ENCODE results near the gene ARFGAP1.

ARFGAP1 gene

DNA sequence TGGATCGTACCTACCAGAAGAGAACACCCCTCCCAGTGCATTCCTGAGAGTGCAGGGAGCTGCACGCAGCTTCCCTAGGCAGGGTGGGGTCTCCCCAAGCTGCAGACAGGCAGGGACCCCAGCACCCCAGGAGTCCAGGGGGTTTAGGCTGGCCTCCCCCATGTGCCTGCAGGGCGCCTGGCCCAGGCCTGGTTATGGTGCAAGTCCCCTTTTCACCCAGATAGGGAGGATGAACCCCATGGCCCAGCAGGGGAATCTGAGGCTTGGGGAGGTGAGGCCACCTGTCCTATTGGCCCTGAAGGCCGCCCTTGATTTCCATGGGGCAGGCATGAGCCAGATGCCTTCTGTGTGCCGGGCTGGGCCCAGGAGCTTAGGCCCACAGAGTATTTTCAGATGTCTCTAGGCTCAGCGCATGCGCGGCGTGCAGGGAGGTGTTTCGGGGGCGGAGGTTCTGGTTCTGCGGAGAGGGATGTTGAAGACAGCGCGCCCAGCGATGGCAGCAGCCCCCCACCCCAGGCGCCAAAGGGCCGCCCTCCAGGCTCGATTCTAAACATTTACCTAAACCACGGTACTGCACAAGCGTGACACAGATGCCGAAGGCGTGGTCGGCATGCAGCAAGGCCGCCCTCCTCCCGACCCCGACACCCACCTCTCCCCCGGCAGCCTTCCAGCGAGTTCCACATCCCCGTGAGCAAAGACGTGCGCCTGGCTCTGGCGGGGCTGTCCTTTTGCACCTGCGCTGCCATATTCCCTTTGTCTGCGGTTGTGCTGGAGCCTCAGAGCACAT lies 49.7 kb downstream of the ARFGAP1 start:
- in situ Hi-C loops (cut with MboI; ENCODE audit: low sequenced_read_pairs, unreplicated experiment), result no loop called here
- DNase-seq (ENCODE audit: low spot score), result no peak
- TF ChIP-seq, protein P1, sequence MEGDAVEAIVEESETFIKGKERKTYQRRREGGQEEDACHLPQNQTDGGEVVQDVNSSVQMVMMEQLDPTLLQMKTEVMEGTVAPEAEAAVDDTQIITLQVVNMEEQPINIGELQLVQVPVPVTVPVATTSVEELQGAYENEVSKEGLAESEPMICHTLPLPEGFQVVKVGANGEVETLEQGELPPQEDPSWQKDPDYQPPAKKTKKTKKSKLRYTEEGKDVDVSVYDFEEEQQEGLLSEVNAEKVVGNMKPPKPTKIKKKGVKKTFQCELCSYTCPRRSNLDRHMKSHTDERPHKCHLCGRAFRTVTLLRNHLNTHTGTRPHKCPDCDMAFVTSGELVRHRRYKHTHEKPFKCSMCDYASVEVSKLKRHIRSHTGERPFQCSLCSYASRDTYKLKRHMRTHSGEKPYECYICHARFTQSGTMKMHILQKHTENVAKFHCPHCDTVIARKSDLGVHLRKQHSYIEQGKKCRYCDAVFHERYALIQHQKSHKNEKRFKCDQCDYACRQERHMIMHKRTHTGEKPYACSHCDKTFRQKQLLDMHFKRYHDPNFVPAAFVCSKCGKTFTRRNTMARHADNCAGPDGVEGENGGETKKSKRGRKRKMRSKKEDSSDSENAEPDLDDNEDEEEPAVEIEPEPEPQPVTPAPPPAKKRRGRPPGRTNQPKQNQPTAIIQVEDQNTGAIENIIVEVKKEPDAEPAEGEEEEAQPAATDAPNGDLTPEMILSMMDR (IDR thresholded peaks at IDR 0.05; ENCODE audit: borderline replicate concordance, control extremely low read depth, extremely low read depth, insufficient read depth, missing control alignments), result no peak

DNA sequence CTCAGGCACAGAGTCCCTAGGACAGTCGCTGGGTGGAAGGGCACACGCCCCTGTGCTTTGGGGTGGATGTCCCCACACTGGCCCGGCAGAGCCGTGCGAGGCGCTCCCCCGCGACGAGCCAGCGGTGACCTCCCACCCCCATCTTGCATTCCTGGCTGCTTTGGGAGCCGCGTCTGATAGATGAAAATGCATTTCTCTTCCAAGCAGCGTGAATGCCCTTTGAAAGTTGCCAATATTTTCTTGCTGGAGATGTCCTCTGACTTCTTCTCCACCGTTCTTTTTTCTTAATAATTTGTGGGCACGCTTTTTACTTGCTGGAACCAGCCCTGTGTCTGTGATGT lies 50.3 kb downstream of the ARFGAP1 start:
- in situ Hi-C loops (cut with MboI; ENCODE audit: low sequenced_read_pairs, unreplicated experiment), result no loop called here
- TF ChIP-seq, protein P1 (IDR thresholded peaks at IDR 0.05; ENCODE audit: borderline replicate concordance, control extremely low read depth, extremely low read depth, insufficient read depth, missing control alignments), result no peak
- no peak for DNase-seq (ENCODE audit: low spot score)

GRCh38 chr20:63323357-63323981 lies 50.9 kb downstream of the ARFGAP1 start:
- in situ Hi-C loops (cut with MboI; ENCODE audit: low sequenced_read_pairs, unreplicated experiment), result no loop called here
- DNase-seq (ENCODE audit: low spot score), result no peak
- TF ChIP-seq, protein P1 (IDR thresholded peaks at IDR 0.05; ENCODE audit: borderline replicate concordance, control extremely low read depth, extremely low read depth, insufficient read depth, missing control alignments), result no peak

GRCh38 chr20:63325021-63325471 lies 52.4 kb downstream of the ARFGAP1 start:
- in situ Hi-C loops (cut with MboI; ENCODE audit: low sequenced_read_pairs, unreplicated experiment), result no loop called here
- TF ChIP-seq, protein P1 (IDR thresholded peaks at IDR 0.05; ENCODE audit: borderline replicate concordance, control extremely low read depth, extremely low read depth, insufficient read depth, missing control alignments), result no peak
- DNase-seq (ENCODE audit: low spot score), result no peak

GRCh38 chr20:63325554-63326313 lies 53.1 kb downstream of the ARFGAP1 start:
- in situ Hi-C loops (cut with MboI; ENCODE audit: low sequenced_read_pairs, unreplicated experiment), result no loop called here
- DNase-seq (ENCODE audit: low spot score), result no peak
- TF ChIP-seq, protein P1 (IDR thresholded peaks at IDR 0.05; ENCODE audit: borderline replicate concordance, control extremely low read depth, extremely low read depth, insufficient read depth, missing control alignments), result no peak
